ENCODE results near the gene WIPI1. TPM values are rescaled to one million over a fixed set of nuclear protein-coding genes. Genes with fewer than 3 reads are reported as not detected.

WIPI1 gene
- total RNA-seq, 1 experiment from 2014 or later: 29.3 TPM

GRCh38 chr17:68455901-68456338, 1.4 kb downstream of the WIPI1 start (continued):
- TF ChIP-seq GABPB1 (CRISPR knock-in tag; IDR thresholded peaks at IDR 0.05) (no peak; the same call in 1 of the 2 replicates), FOXP1 (CRISPR knock-in tag; IDR thresholded peaks at IDR 0.05; ENCODE audit: borderline replicate concordance) (no peak), ZMAT4 (CRISPR knock-in tag; IDR thresholded peaks at IDR 0.05) (no peak), CBFB (CRISPR knock-in tag; IDR thresholded peaks at IDR 0.05; ENCODE audit: low read depth) (no peak), SP1 (CRISPR knock-in tag; conservative IDR thresholded peaks at IDR 0.05) (no peak), NFATC4 (CRISPR knock-in tag; IDR thresholded peaks at IDR 0.05) (no peak), RORB (CRISPR knock-in tag; IDR thresholded peaks at IDR 0.05) (no peak), GTF2I (CRISPR knock-in tag; conservative IDR thresholded peaks at IDR 0.05) (no peak), ZNF416 (CRISPR knock-in tag; IDR thresholded peaks at IDR 0.05) (no peak)

GRCh38 chr17:68453991-68454665, 3.2 kb downstream of the WIPI1 start:
- ChIA-PET CTCF (interaction anchor here (5.8 kb wide), 1 partner anchor 17 kb away, joined by 33 read pairs; no protein-coding TSS in a partner anchor), POLR2A (no interaction called here)

More at GRCh38 chr17:68453991-68454665, 3.2 kb downstream of the WIPI1 start:
- TF ChIP-seq ZNF512 (CRISPR knock-in tag; IDR thresholded peaks at IDR 0.05; ENCODE audit: borderline replicate concordance): no peak
- no peak for TF ChIP-seq ZNF263 (CRISPR knock-in tag; IDR thresholded peaks at IDR 0.05; ENCODE audit: low read depth)
- no peak for TF ChIP-seq ATF1 (CRISPR knock-in tag; IDR thresholded peaks at IDR 0.05)
- no peak for TF ChIP-seq GABPB1 (CRISPR knock-in tag; IDR thresholded peaks at IDR 0.05)
- no peak for TF ChIP-seq MLX (CRISPR knock-in tag; IDR thresholded peaks at IDR 0.05)
- TF ChIP-seq E2F1 (CRISPR knock-in tag; IDR thresholded peaks at IDR 0.05): no peak
- no peak for TF ChIP-seq JAZF1 (CRISPR knock-in tag; IDR thresholded peaks at IDR 0.05)
- no peak for TF ChIP-seq E2F5 (CRISPR knock-in tag; IDR thresholded peaks at IDR 0.05)
- no peak for TF ChIP-seq IRF2 (CRISPR knock-in tag; IDR thresholded peaks at IDR 0.05; ENCODE audit: borderline replicate concordance, low read depth)
- no peak for TF ChIP-seq CREM (CRISPR knock-in tag; IDR thresholded peaks at IDR 0.05)
- no peak for TF ChIP-seq PREB (CRISPR knock-in tag; IDR thresholded peaks at IDR 0.05; ENCODE audit: borderline replicate concordance)
- no peak for TF ChIP-seq FOXP1 (CRISPR knock-in tag; IDR thresholded peaks at IDR 0.05; ENCODE audit: borderline replicate concordance)
- no peak for TF ChIP-seq ZNF671 (CRISPR knock-in tag; IDR thresholded peaks at IDR 0.05)
- no peak for TF ChIP-seq ZNF317 (CRISPR knock-in tag; IDR thresholded peaks at IDR 0.05; ENCODE audit: borderline replicate concordance, low read depth)
- TF ChIP-seq EMX1 (CRISPR knock-in tag; IDR thresholded peaks at IDR 0.05): no peak
- no peak for TF ChIP-seq ZBTB43 (CRISPR knock-in tag; IDR thresholded peaks at IDR 0.05)
- TF ChIP-seq OVOL2 (CRISPR knock-in tag; IDR thresholded peaks at IDR 0.05; ENCODE audit: borderline replicate concordance): no peak
- no peak for TF ChIP-seq ATF2 (CRISPR knock-in tag; IDR thresholded peaks at IDR 0.05; ENCODE audit: borderline replicate concordance, low read depth)
- TF ChIP-seq SOX15 (CRISPR knock-in tag; IDR thresholded peaks at IDR 0.05): no peak
- no peak for TF ChIP-seq RELA (CRISPR knock-in tag; IDR thresholded peaks at IDR 0.05; ENCODE audit: borderline replicate concordance)
- DNase-seq (ENCODE audit: low spot score) (no peak), ATAC-seq (no peak)
- H3K4me3 Mint-ChIP-seq: no peak overlapping the region
- H3K36me3 Mint-ChIP-seq: peaks cover 10% of the 10 kb centered on the region
- H3K9me3 Mint-ChIP-seq: no peaks in the 10 kb centered on the region
- no peak overlapping the region for H3K27ac Mint-ChIP-seq
- H3K4me1 Mint-ChIP-seq: peaks cover 40% of the 10 kb centered on the region
- H3K27me3 Mint-ChIP-seq (ENCODE audit: low read depth): peaks cover 7% of the 10 kb centered on the region; the same call in 1 of the 2 replicates

Measured in WTC11 (cell line).